Effector CD4-positive, alpha-beta T cell (primary cell): ENCODE measurements around the gene UNC13C.
"Not testable (repeated sequence)": the region's sequence is repeated elsewhere in the genome, so short reads cannot be mapped to it uniquely, and the experiment has no call there.

ENCODE experiments used
- DNase-seq: peaks from one replicate; pipeline ENCODE4 v3.0.0-alpha.2; 2020

Gene UNC13C

GRCh38 chr15:54307252-54307902, 329.1 kb downstream of the UNC13C start:
- no peak for DNase-seq

- DNase-seq = no peak
Observed at GRCh38 chr15:54307926-54308325, 329.7 kb downstream of the UNC13C start.

- DNase-seq = no peak
Observed at GRCh38 chr15:54312528-54312927, 334.3 kb downstream of the UNC13C start.

- DNase-seq = no peak
Observed at GRCh38 chr15:54321426-54321825, 343.2 kb downstream of the UNC13C start.

DNA sequence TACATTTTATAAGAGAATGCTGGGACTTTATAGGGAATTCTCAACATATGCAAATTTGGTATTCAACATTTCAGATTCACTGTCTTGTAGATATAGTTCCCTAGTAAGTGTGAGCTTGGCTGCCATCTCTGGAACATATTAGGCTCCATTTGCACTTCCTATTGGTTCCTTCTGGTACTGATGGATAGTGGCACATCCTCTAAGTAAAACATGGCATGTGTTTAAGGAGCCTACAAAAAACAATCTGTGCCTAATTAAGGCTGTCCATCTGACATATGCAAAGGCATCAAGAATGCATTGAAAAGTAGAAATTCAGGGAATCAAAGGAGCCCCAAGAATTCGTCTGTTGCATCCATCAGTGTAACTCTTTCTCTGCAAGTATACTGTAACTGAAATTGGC, 344.1 kb downstream of the UNC13C start:
- DNase-seq = no peak

DNA sequence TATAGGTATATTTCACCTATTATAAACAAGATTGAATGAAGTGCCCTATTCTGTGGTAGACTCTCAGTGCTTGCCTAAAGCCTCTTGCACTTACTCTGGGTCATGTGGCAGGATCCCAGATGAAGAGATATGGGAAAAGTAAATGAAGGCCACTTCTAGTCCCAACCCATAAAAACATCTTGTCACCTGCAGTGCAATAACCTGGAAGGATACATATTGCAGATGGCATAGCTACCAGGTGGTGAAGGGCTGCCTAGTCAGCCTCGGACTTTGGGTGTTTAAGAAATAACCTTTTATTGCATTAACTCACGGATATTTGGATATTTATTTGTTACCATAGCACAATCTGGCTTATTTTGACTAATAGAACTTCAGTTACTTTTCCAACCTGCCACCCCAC, 367.1 kb downstream of the UNC13C start:
- DNase-seq = no peak

DNA sequence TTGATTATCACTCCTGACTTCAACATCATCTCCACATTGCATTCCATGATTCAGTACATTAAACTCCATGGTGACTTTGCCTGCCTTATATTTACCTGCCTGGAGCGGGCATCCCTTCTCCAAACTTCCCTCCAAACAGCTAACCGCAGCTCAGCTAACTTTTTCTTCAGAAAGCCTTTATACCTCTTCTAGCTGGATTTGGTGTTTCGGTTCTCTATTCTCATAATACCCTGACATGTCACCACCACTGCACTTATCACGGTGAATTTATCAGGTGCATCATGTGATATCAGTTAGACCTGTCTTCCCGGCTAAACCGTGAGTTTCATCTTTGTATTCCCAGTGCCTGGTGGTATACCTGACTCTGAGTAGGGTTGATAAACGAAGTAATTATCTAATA, 367.6 kb downstream of the UNC13C start:
- DNase-seq = no peak

GRCh38 chr15:54347082-54347827, 369.0 kb downstream of the UNC13C start:
- no peak for DNase-seq

DNA sequence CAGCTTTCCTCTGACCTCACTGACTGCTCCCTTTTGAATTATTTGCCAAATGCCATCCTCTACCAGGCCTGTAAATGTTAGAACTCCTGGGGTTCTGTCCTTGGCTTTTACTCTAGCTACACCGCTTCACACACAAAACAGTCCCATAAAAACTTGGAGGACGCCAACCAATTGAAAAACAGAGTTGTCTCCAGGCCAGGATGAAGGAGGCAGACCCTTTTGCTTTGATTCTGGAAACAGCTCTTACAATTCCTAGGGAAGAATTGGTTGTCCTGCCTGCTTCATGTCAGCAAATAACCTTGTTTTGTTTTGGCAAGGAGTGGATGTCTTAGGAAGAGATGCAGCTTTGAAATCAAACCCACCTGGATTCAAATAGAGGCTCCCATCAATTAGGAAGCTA, 375.5 kb downstream of the UNC13C start:
- no peak for DNase-seq

DNA sequence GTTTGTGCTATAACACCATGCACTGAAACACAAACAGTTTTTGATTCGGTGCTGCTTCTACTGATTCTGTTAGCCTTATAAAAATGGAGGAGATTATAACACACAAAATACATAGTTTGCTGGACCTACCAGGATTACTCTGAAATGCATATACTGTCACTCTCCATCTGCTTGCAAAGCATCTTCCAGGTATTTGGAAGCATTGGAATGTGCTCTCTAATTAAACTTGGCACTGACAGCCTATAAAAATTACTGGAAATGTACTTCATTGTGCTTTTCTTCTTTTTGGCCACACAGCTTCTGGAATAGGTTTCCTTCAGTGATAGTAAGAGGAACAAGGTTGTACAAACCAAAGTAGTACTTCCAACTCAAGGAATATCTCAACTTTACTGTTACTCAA, 376.1 kb downstream of the UNC13C start:
- DNase-seq = no peak

DNA sequence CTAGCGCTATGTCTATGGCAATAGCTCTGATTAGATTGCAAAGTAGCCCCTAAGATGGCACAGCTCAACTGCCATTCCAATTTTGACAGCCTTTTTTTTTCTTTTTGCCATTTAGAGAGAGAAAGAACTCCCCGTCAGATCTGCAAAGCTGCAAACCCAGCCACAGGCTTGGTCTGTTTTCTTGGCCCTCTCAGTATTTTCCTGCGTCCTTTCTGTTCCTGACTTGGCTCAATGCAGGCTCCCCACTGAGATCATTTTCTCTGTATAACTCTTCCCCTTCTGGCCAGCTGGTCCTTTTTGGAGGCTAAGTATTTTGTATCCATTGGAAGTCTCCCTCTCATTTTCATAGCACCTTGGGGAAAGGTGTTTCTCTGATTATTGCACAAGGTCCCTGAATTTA, 386.7 kb downstream of the UNC13C start:
- no peak for DNase-seq

GRCh38 chr15:54373332-54373731, 395.1 kb downstream of the UNC13C start:
- DNase-seq = no peak

GRCh38 chr15:54374184-54374952, 396.1 kb downstream of the UNC13C start:
- DNase-seq = no peak

- no peak for DNase-seq
Observed at GRCh38 chr15:54387799-54388198, 409.6 kb downstream of the UNC13C start.

- no peak for DNase-seq
Observed at GRCh38 chr15:54388746-54389145, 410.5 kb downstream of the UNC13C start.

- no peak for DNase-seq
Observed at GRCh38 chr15:54410481-54410880, 432.2 kb downstream of the UNC13C start.

GRCh38 chr15:54424171-54424570, 445.9 kb downstream of the UNC13C start:
- DNase-seq = no peak

DNA sequence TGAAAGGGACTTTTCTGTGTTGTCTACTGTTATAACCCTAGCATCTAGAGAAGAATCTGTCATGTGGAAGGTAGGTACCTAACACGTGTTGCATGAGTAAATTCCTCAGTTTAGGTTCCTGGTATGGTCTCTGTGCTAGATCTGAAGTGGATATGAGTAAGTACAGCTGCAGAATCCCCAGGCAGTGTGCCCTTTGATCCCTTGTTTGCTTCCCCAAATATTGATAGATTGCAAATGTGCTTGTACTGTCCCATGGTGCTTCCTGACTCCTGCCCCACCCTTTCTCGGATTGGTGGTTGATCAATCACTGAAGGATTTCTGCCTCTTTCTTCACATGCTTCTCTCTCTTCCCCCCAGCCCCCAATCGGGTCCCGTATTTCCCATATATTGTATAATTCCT, 450.4 kb downstream of the UNC13C start:
- no peak for DNase-seq

DNA sequence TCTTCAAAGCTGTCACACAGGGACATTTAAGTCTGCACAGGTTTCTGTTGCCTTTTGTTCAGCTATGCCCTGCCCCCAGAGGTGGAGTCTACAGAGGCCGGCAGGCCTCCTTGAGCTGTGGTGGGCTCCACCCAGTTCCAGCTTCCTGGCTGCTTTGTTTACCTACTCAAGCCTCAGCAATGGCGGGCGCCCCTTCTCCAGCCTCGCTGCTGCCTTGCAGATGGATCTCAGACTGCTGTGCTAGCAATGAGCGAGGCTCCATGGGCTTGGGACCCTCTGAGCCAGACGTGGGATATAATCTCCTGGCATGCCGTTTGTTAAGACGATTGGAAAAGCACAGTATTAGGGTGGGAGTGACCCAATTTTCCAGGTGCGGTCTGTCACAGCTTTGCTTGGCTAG, 472.0 kb downstream of the UNC13C start:
- DNase-seq = not testable (repeated sequence)

DNA sequence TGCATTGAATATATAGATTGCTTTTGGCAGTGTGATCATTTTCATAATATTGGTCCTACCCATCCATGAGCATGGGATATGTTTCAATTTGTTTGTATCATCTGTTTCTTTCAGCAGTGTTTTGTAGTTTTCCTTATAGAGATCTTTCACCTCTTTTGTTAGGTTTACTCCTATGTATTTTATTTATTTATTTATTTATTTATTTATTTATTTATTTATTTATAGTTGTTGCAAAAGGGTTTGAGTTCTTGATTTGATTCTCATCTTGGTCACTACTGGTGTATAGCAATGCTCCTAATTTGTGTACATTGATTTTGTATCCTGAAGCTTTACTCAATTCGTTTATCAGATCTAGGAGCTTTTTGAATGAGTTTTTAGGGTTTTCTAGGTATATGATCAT, 478.2 kb downstream of the UNC13C start:
- DNase-seq = no peak

DNA sequence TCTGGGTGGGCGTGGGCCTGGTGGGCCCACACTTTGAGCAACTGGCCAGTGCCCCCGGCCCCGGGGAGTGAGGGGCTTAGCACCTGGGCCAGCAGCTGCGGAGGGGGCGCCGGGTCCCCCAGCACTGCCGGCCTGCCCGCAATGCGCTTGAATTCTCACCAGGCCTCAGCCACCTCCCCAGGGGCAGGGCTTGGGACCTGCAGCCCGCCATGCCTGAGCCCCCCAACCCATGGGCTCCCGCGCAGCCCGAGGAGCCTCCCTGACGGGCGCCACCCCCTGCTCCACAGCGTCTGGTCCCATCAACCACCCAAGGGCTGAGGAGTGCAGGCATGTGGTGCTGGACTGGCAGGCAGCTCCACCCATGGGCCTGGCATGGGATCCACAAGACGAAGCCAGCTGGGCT, 484.3 kb downstream of the UNC13C start:
- no peak for DNase-seq

- no peak for DNase-seq
Observed at GRCh38 chr15:54481819-54482218, 503.6 kb downstream of the UNC13C start.

GRCh38 chr15:54482251-54482650, 504.0 kb downstream of the UNC13C start:
- no peak for DNase-seq

DNA sequence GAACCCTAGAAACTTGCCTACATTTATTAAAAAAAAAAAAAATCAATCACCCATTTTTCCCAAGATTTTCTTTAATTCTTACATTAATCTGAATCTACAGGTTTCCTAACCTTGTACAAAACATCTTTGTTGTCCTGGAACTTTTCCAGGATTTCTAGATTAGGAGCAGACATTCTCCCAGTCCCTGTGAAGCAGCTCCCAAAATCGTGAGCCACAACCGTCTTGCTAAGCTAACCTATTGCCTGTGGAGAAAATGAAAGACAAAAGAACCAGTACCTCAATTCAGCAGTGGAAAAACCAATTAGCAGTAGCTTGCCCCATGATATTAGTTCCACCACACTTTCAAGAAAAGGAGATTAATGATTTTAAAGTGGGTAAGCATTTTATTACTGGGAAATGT, 522.1 kb downstream of the UNC13C start:
- no peak for DNase-seq
